Measurements from ENCODE around the gene MUC6.

Gene MUC6

DNA sequence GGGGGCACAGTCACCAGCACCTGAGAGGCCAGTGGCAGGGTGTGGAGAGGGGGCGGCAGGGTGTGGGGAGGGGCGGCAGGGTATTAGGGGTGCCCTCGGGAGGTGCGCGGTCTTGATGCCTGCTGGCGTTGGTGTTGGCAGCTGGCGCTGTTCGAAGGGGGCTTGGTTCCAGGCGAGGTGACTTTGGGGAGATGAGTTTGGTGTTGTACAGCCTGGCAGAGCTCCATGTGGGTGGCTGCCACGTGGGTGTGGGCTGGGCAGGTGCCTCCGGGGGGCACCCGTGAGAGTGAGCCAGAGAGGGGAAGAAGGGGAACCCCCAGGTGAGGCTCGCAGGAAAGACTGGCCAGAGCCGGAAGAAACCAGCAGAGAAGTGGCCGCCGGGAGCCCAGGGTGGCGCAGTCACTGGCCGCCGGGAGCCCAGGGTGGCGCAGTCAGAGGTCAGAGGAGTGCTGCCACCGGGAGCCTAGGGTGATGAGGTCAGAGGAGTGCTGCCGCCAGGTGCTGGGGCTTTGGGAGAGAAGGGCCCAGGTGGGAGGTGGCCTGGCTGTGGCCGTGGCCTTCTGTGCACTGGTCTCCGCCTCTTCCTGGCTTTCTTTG is 44.7 kb downstream of the MUC6 start:
- H3K27ac ChIP-seq (ENCODE audit: low read length) = no peak overlapping the region
- H3K36me3 ChIP-seq (ENCODE audit: insufficient read depth, low read depth, low read length) = peaks cover 58% of the 10 kb centered on the region
- H3K4me1 ChIP-seq (ENCODE audit: insufficient read depth, low read length) = no peaks in the 10 kb centered on the region
- no peak overlapping the region for H3K4me3 ChIP-seq (ENCODE audit: low read length)
- H3K9ac ChIP-seq (ENCODE audit: low read depth, low read length) = no peak overlapping the region
- no peaks in the 10 kb centered on the region for H3K9me3 ChIP-seq (ENCODE audit: insufficient read depth, low read depth, low read length)
- no peaks in the 10 kb centered on the region for H3K27me3 ChIP-seq (ENCODE audit: insufficient read depth, low read length)

DNA sequence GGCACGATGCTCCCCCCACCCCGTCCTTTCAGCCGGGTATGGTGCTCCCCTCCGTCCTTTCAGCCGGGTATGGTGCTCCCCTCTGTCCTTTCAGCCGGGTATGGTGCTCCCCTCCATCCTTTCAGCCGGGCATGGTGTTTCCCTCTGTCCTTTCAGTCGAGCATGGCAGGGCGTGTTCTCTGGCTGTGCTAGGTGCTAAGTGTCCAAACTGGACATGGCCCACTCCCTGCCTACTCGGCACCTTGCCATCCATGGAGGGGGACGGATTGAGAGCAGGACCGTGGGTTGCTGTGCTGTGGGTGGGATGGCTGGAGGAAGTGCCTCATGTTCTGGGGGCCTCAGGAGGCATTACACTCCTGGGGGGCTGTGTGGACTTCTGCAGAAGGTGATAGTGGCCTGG is 45.5 kb downstream of the MUC6 start:
- H3K9me3 ChIP-seq (ENCODE audit: insufficient read depth, low read depth, low read length) = no peaks in the 10 kb centered on the region
- H3K27ac ChIP-seq (ENCODE audit: low read length) = no peak overlapping the region
- H3K27me3 ChIP-seq (ENCODE audit: insufficient read depth, low read length) = no peaks in the 10 kb centered on the region
- H3K36me3 ChIP-seq (ENCODE audit: insufficient read depth, low read depth, low read length) = peaks cover 66% of the 10 kb centered on the region
- H3K4me3 ChIP-seq (ENCODE audit: low read length) = no peak overlapping the region
- H3K9ac ChIP-seq (ENCODE audit: low read depth, low read length) = no peak overlapping the region
- no peaks in the 10 kb centered on the region for H3K4me1 ChIP-seq (ENCODE audit: insufficient read depth, low read length)

DNA sequence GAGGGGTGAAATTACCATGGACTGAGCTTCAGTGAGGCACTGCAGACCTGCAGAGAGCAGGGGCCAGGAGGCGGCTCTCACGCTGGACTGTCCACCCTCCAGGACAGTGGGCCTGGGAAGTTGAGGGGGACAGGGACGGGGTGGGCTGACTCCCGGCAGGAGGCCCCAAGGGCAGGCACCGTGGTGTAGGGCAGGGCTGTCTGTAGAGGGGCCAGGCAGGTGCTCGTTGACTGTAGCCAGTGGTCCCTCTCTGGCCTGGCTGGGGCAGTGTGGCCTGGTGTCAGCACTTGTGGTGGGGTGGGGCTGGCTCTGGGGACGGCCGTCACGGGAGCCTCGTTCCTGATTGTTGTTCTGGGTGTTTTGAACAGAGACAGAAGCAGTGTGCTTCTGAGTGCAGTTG is 46.4 kb downstream of the MUC6 start:
- no peaks in the 10 kb centered on the region for H3K27me3 ChIP-seq (ENCODE audit: insufficient read depth, low read length)
- H3K4me1 ChIP-seq (ENCODE audit: insufficient read depth, low read length) = no peaks in the 10 kb centered on the region
- H3K4me3 ChIP-seq (ENCODE audit: low read length) = no peak overlapping the region
- no peaks in the 10 kb centered on the region for H3K9me3 ChIP-seq (ENCODE audit: insufficient read depth, low read depth, low read length)
- H3K9ac ChIP-seq (ENCODE audit: low read depth, low read length) = no peak overlapping the region
- H3K27ac ChIP-seq (ENCODE audit: low read length) = no peak overlapping the region
- peaks cover 72% of the 10 kb centered on the region for H3K36me3 ChIP-seq (ENCODE audit: insufficient read depth, low read depth, low read length)

DNA sequence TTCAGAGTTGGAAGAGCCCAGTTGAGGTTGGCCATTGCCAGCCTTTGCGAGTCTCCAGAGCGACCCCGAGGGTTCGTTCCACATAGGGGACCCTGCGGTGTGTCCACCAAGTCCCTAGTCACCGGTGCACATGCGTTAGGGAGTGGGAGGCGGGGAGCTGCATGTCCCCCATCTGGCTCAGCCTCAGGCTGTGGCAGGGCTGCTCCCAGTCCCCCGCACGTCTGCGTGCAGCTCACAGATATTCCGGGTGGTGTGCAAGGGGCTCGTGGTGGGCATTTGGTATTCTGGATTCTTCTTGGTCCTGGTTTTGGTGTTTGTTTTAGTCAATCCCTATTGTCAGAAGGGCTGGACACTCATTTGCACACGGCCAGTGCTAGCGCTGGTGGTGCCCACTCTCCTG is 48.8 kb downstream of the MUC6 start:
- Histone ChIP-seq H3K27me3 (ENCODE audit: insufficient read depth, low read length) (no peaks in the 10 kb centered on the region), H3K9me3 (ENCODE audit: insufficient read depth, low read depth, low read length) (no peaks in the 10 kb centered on the region), H3K36me3 (ENCODE audit: insufficient read depth, low read depth, low read length) (peaks cover 73% of the 10 kb centered on the region), H3K27ac (ENCODE audit: low read length) (no peak overlapping the region), H3K9ac (ENCODE audit: low read depth, low read length) (no peak overlapping the region), H3K4me1 (ENCODE audit: insufficient read depth, low read length) (no peaks in the 10 kb centered on the region), H3K4me3 (ENCODE audit: low read length) (no peak overlapping the region)

- no peak overlapping the region for H3K4me3 ChIP-seq (ENCODE audit: low read length)
- peaks cover 72% of the 10 kb centered on the region for H3K36me3 ChIP-seq (ENCODE audit: insufficient read depth, low read depth, low read length)
Observed at GRCh38 chr11:986952-987305, 49.6 kb downstream of the MUC6 start.

GRCh38 chr11:986270-986951 is 50.1 kb downstream of the MUC6 start:
- peaks cover 78% of the 10 kb centered on the region for H3K36me3 ChIP-seq (ENCODE audit: insufficient read depth, low read depth, low read length)
- H3K27me3 ChIP-seq (ENCODE audit: insufficient read depth, low read length) = no peaks in the 10 kb centered on the region
- no peak overlapping the region for H3K27ac ChIP-seq (ENCODE audit: low read length)
- no peak overlapping the region for H3K4me3 ChIP-seq (ENCODE audit: low read length)
- H3K9ac ChIP-seq (ENCODE audit: low read depth, low read length) = no peak overlapping the region
- no peaks in the 10 kb centered on the region for H3K9me3 ChIP-seq (ENCODE audit: insufficient read depth, low read depth, low read length)
- no peaks in the 10 kb centered on the region for H3K4me1 ChIP-seq (ENCODE audit: insufficient read depth, low read length)

More at GRCh38 chr11:986952-987305, 49.6 kb downstream of the MUC6 start:
- Histone ChIP-seq H3K9ac (ENCODE audit: low read depth, low read length) (no peak overlapping the region), H3K27ac (ENCODE audit: low read length) (no peak overlapping the region), H3K27me3 (ENCODE audit: insufficient read depth, low read length) (no peaks in the 10 kb centered on the region), H3K9me3 (ENCODE audit: insufficient read depth, low read depth, low read length) (no peaks in the 10 kb centered on the region), H3K4me1 (ENCODE audit: insufficient read depth, low read length) (no peaks in the 10 kb centered on the region)

DNA sequence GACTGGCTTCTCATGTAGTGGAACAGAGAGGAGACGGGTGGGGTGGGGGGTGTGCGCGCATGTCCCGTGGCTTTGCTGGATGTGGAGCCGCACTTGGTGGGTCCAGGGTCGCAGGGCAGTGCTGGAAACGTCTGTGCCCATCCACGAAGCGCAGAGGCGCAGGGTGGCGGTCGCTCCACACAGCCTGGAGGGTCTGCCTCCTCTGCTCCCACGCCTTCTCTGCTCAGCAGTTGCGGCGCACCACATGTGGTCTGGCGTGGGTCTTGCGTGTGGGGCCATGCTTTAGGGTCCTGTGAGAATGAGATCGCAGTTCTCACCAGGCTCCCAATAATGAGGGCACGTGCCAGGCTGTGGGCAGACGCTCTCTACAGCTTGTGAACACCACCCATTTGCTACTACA is 50.7 kb downstream of the MUC6 start:
- Histone ChIP-seq H3K36me3 (ENCODE audit: insufficient read depth, low read depth, low read length) (peaks cover 83% of the 10 kb centered on the region), H3K4me1 (ENCODE audit: insufficient read depth, low read length) (no peaks in the 10 kb centered on the region)

GRCh38 chr11:985406-985805 is 51.1 kb downstream of the MUC6 start:
- no peak overlapping the region for H3K4me3 ChIP-seq (ENCODE audit: low read length)
- H3K4me1 ChIP-seq (ENCODE audit: insufficient read depth, low read length) = no peaks in the 10 kb centered on the region
- no peaks in the 10 kb centered on the region for H3K27me3 ChIP-seq (ENCODE audit: insufficient read depth, low read length)
- peaks cover 83% of the 10 kb centered on the region for H3K36me3 ChIP-seq (ENCODE audit: insufficient read depth, low read depth, low read length)
- H3K9me3 ChIP-seq (ENCODE audit: insufficient read depth, low read depth, low read length) = no peaks in the 10 kb centered on the region
- no peak overlapping the region for H3K9ac ChIP-seq (ENCODE audit: low read depth, low read length)
- no peak overlapping the region for H3K27ac ChIP-seq (ENCODE audit: low read length)

More for the DNA sequence above, 50.7 kb downstream of the MUC6 start:
- Histone ChIP-seq H3K27me3 (ENCODE audit: insufficient read depth, low read length) (no peaks in the 10 kb centered on the region), H3K27ac (ENCODE audit: low read length) (no peak overlapping the region), H3K9ac (ENCODE audit: low read depth, low read length) (no peak overlapping the region), H3K4me3 (ENCODE audit: low read length) (no peak overlapping the region), H3K9me3 (ENCODE audit: insufficient read depth, low read depth, low read length) (no peaks in the 10 kb centered on the region)

DNA sequence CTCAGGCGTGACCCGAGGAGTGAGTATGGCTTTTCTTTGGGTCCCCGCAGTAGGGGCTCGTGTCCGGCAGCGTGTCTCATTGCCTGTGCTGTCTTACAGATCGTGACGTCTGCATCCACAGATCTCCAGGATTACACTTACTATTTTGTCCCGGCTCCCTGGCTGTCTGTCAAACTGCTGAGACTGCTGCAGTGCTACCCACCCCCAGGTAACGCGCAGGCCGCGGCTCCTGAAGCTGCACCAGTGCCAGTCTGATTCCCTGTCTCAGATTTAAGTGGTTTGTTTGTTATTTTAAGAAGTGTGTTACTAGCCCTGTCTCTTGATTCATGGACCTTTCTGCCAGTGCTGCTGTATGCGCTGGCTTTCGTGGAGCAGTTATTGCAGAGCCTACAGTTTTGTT is 52.0 kb downstream of the MUC6 start:
- Histone ChIP-seq H3K4me1 (ENCODE audit: insufficient read depth, low read length) (no peaks in the 10 kb centered on the region), H3K9ac (ENCODE audit: low read depth, low read length) (no peak overlapping the region), H3K9me3 (ENCODE audit: insufficient read depth, low read depth, low read length) (no peaks in the 10 kb centered on the region), H3K4me3 (ENCODE audit: low read length) (no peak overlapping the region), H3K27ac (ENCODE audit: low read length) (no peak overlapping the region), H3K36me3 (ENCODE audit: insufficient read depth, low read depth, low read length) (peaks cover 77% of the 10 kb centered on the region), H3K27me3 (ENCODE audit: insufficient read depth, low read length) (no peaks in the 10 kb centered on the region)

DNA sequence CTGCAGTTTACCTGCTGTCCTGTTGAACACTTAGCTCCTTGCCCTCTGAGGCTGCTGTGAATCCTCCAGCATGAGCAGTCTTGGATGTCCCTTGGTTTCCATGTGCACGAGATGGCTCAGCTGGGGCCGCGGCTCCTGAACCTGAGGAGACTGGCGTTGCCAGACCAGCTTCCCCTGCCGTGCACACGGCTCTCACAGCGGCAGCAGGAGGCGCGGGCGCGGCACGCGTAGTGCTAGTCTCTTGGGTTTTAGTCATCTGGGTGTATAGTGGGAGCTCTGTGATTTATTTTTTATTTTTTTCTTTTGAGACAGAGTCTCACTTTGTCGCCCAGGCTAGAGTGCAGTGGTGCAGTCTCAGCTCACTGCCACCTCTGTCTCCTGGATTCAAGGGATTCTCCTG is 54.8 kb downstream of the MUC6 start:
- Histone ChIP-seq H3K36me3 (ENCODE audit: insufficient read depth, low read depth, low read length) (peaks cover 75% of the 10 kb centered on the region), H3K9ac (ENCODE audit: low read depth, low read length) (no peak overlapping the region), H3K27me3 (ENCODE audit: insufficient read depth, low read length) (no peaks in the 10 kb centered on the region), H3K9me3 (ENCODE audit: insufficient read depth, low read depth, low read length) (no peaks in the 10 kb centered on the region), H3K4me3 (ENCODE audit: low read length) (no peak overlapping the region), H3K4me1 (ENCODE audit: insufficient read depth, low read length) (no peaks in the 10 kb centered on the region), H3K27ac (ENCODE audit: low read length) (no peak overlapping the region)

- Histone ChIP-seq H3K9ac (ENCODE audit: low read depth, low read length) (no peak overlapping the region), H3K36me3 (ENCODE audit: insufficient read depth, low read depth, low read length) (peaks cover 72% of the 10 kb centered on the region)
Observed at GRCh38 chr11:980438-981357, 55.8 kb downstream of the MUC6 start.

DNA sequence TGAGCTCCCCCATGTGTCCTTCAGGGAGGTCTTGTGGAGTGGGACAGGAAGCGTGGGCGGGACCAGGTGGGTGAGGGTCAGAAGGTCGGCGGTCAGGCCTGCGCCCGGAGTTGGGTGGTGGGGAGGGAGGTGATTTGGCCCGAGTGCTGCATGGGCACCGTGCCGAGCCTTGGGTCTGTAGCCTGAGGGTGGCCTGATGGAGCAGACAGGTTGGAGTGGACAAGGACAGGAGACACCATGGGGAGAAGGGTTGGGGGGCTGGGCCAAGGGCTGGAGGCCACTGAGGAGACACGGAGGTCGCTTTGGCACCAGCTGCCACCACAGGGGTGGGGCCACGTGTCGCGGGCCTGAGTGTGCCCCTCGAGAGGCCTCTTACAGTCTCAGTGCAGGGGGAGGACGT is 57.7 kb downstream of the MUC6 start:
- Histone ChIP-seq H3K9ac (ENCODE audit: low read depth, low read length) (no peak overlapping the region), H3K4me1 (ENCODE audit: insufficient read depth, low read length) (no peaks in the 10 kb centered on the region), H3K36me3 (ENCODE audit: insufficient read depth, low read depth, low read length) (peaks cover 52% of the 10 kb centered on the region), H3K9me3 (ENCODE audit: insufficient read depth, low read depth, low read length) (no peaks in the 10 kb centered on the region), H3K27me3 (ENCODE audit: insufficient read depth, low read length) (no peaks in the 10 kb centered on the region), H3K27ac (ENCODE audit: low read length) (no peak overlapping the region), H3K4me3 (ENCODE audit: low read length) (no peak overlapping the region)

More at GRCh38 chr11:980438-981357, 55.8 kb downstream of the MUC6 start:
- Histone ChIP-seq H3K9me3 (ENCODE audit: insufficient read depth, low read depth, low read length) (no peaks in the 10 kb centered on the region), H3K27ac (ENCODE audit: low read length) (no peak overlapping the region), H3K27me3 (ENCODE audit: insufficient read depth, low read length) (no peaks in the 10 kb centered on the region), H3K4me1 (ENCODE audit: insufficient read depth, low read length) (no peaks in the 10 kb centered on the region), H3K4me3 (ENCODE audit: low read length) (no peak overlapping the region)

Data from iPS-20b (cell line).